Adrenal gland (tissue), 12 donors: Measurements from ENCODE around the gene NOX5. TPM values are rescaled to one million over a fixed set of nuclear protein-coding genes. Genes with fewer than 3 reads are reported as not detected.

Source experiments
- DNase-seq, 7 donors: peaks; one replicate each; pipeline ENCODE4 v3.0.0-alpha.2; 2019 to 2020
- H3K27ac ChIP-seq, 5 donors: fragments of 200-600 bp; sonication (generic) in 4 of 5; 1 replicate in 3 of 5; 2 replicates in 2 of 5; pipeline versions ENCODE4 v1.5.1 to v1.8.0; 2016 to 2020; ENCODE audit warnings: mild to moderate bottlenecking in 1 of 5
- H3K27me3 ChIP-seq: fragments of 200-600 bp; 2 replicates; pipeline ENCODE4 v1.8.0; 2021
- H3K36me3 ChIP-seq, 2 donors: fragments of 200-600 bp; replicated peaks in 1 of 2; 1 replicate in 1 of 2; 2 replicates in 1 of 2; pipeline versions ENCODE4 v1.5.1 to v1.8.0; 2018 to 2022
- H3K4me1 ChIP-seq, 2 donors: fragments of 200-600 bp; replicated peaks in 1 of 2; 1 replicate in 1 of 2; 2 replicates in 1 of 2; pipeline versions ENCODE4 v1.5.1 to v1.8.0; 2018 to 2021
- H3K4me3 ChIP-seq, 4 donors: fragments of 200-600 bp; sonication (generic) in 3 of 4; one replicate each; pipeline ENCODE4 v1.5.1; 2016 to 2018
- H3K9me3 ChIP-seq, 3 donors: fragments of 200-600 bp; sonication (generic) in 1 of 3; replicated peaks in 1 of 3; 1 replicate in 2 of 3; 2 replicates in 1 of 3; pipeline versions ENCODE4 v1.5.1 to v1.8.0; 2016 to 2021
- CTCF ChIP-seq, 6 experiments: fragments of 450-650 bp in 4 of 6; fragments of 200-600 bp in 2 of 6; sonication (generic) in 1 of 6; IDR thresholded peaks; 1 replicate in 5 of 6; 2 replicates in 1 of 6; pipeline versions ENCODE4 v1.5.1 to v1.8.0; 2016 to 2021; ENCODE audit warnings: antibody characterized with exemption in 6 of 6, mild to moderate bottlenecking in 2 of 6, moderate library complexity in 1 of 6
- POLR2A ChIP-seq, 2 donors: fragments of 450-650 bp; IDR thresholded peaks; one replicate each; pipeline ENCODE4 v1.6.1; 2017; ENCODE audit warnings: antibody characterized with exemption in 2 of 2, mild to moderate bottlenecking in 2 of 2, moderate library complexity in 1 of 2
- WGBS, 4 donors: extraction: QIAGEN DNeasy Blood & Tissue Kit in 2 of 4; methylation state at CpG; one replicate each; pipeline versions ENCODE4 v1.1.5 to v1.1.7; 2013 to 2017; 5-methylcytosine and 5-hydroxymethylcytosine counted together
- intact Hi-C, 2 donors: fragments of 100-400 bp; cut with DNase I; formaldehyde crosslinking; loops; one replicate each; pipeline versions ENCODE4 v1.14.1 to v1.15.0; 2022 to 2023
- polyA plus RNA-seq, 3 donors: library from polyadenylated mRNA; stranded (reverse); fragments of 200-250 nt in 2 of 3; fragments of 350-450 nt in 1 of 3; fragmentation: Illumina TruSeq in 1 of 3; extraction: RNeasy Lipid Tissue Mini Kit (QIAGEN cat#74804) in 1 of 3; gene quantifications; one replicate each; pipeline ENCODE4 v1.2.3, GENCODE V29; 2013 to 2014
- total RNA-seq, 9 donors: library from RNA; depleted of rRNA in 4 of 9; stranded (reverse); fragments of >200 nt in 4 of 9; fragments of 120-200 nt in 1 of 9; fragmentation: NEBNext Ultra II Directional in 1 of 9; extraction: Animal tissue kit (Norgen Biotek cat#: 25700) in 1 of 9; gene quantifications; one replicate each; pipeline versions ENCODE4 v1.1.0 to v1.2.4, GENCODE V29; 2013 to 2023
- donor health status: healthy with polysubstance abuse.
- donor health status: Bipolar disorder and iron deficiency.
- donor health status: DM: yes; HTN: yes; CAD: no.
- donor health status: DM: no; HTN: no; CAD: no.
- donor health status: DM: no; HTN: no; CAD: no.
- donor health status: DM: yes; HTN: yes; CAD: no.

NOX5 gene
- total and polyA plus RNA-seq, 12 donors = 0.06 to 1.4 (median 0.63) TPM

GRCh38 chr15:69060041-69060481 is 45.6 kb downstream of the NOX5 start:
- H3K4me1 ChIP-seq = peaks cover 0 to 8% of the 10 kb centered on the region in 2 donors
- H3K27ac ChIP-seq = peak overlapping the region in 1 of 5 donors; percentile 34
- H3K27me3 ChIP-seq = no peaks in the 10 kb centered on the region
- H3K36me3 ChIP-seq = no peaks in the 10 kb centered on the region
- no peaks in the 10 kb centered on the region for H3K9me3 ChIP-seq
- intact Hi-C loops = loop anchor here in 1 of 2 donors (5.0 to 10.0 kb wide), 2 partner anchors 102 to 165 kb away; partner anchors contain the start of gene GLCE
- no peak overlapping the region for H3K4me3 ChIP-seq
- DNase-seq = peak; percentile 39 to 77 (median 64)
- WGBS, 4 donors = 42 to 71% (median 53%) methylated on average over 3 to 6 of the region's 6 CpGs
- TF ChIP-seq POLR2A (IDR thresholded peaks at IDR 0.05) = no peak
- TF ChIP-seq CTCF (IDR thresholded peaks at IDR 0.05) = no peak

DNA sequence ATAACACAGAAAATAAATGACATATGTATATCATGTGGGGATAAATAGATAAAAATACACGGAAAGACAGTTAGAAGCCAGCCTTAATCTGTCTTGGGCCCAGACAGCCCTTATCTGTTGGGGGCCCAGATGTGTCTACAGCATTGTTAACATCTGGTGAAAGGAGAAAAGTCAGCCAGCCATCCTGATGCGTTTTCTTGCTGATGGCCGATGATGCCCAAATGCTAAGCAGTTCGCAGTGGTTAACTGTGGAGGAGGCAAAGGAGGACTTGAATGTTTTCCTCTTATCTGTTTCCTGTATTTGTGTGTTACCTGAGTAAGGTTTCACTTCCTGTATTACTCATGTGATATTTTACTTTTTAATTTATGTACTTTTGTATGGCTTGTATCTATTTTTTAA is 46.2 kb downstream of the NOX5 start:
- no peak for DNase-seq
- no peak overlapping the region for H3K27ac ChIP-seq

DNA sequence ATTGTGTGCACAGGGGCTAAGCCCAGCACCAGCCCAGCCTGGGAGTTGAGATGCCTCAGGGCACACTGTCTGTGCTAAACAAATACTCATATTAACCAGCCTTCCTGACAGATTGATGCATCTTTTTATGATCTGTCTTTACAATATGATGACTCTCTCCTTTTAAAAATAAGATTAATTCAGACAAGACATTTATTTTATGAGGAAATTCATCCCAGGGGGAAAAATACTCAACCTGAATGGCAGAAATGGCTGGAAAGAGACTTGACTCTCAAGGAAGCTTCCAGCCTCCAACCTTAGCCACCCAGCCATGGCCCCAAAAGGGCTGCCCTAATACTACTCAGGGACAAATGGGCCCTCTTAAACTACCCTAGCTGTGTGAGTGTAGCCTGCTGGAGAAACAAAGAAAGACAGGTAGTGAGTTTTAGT is 46.9 kb downstream of the NOX5 start:
- intact Hi-C loops = loop anchor here in 1 of 2 donors (5.0 to 10.0 kb wide), 2 partner anchors 101 to 163 kb away; partner anchors contain the start of gene GLCE
- no peak overlapping the region for H3K4me3 ChIP-seq
- no peaks in the 10 kb centered on the region for H3K9me3 ChIP-seq
- H3K27me3 ChIP-seq = no peaks in the 10 kb centered on the region
- TF ChIP-seq CTCF (IDR thresholded peaks at IDR 0.05) (no peak), POLR2A (IDR thresholded peaks at IDR 0.05) (no peak)
- no peak overlapping the region for H3K27ac ChIP-seq
- H3K4me1 ChIP-seq = peaks cover 0 to 8% of the 10 kb centered on the region in 2 donors
- H3K36me3 ChIP-seq = no peaks in the 10 kb centered on the region
- DNase-seq = no peak

More for the DNA sequence above, 46.2 kb downstream of the NOX5 start:
- H3K27me3 ChIP-seq = no peaks in the 10 kb centered on the region
- H3K4me1 ChIP-seq = peaks cover 0 to 8% of the 10 kb centered on the region in 2 donors
- no peak for TF ChIP-seq CTCF (IDR thresholded peaks at IDR 0.05)
- no peak for TF ChIP-seq POLR2A (IDR thresholded peaks at IDR 0.05)
- no peak overlapping the region for H3K4me3 ChIP-seq
- H3K9me3 ChIP-seq = no peaks in the 10 kb centered on the region
- intact Hi-C loops = loop anchor here in 1 of 2 donors (5.0 to 10.0 kb wide), 2 partner anchors 102 to 164 kb away; partner anchors contain the start of gene GLCE
- H3K36me3 ChIP-seq = no peaks in the 10 kb centered on the region
- 73 to 77% (median 74%) methylated on average over 4 of the region's 4 CpGs for WGBS, 4 donors

- H3K27ac ChIP-seq = no peak overlapping the region
- no peak for TF ChIP-seq CTCF (IDR thresholded peaks at IDR 0.05)
- no peak for TF ChIP-seq POLR2A (IDR thresholded peaks at IDR 0.05)
- no peak for DNase-seq
- intact Hi-C loops = loop anchor here in 1 of 2 donors (5.0 to 10.0 kb wide), 2 partner anchors 98 to 160 kb away; partner anchors contain the start of gene GLCE
- WGBS, 4 donors = 80 to 89% (median 84%) methylated on average over 3 of the region's 3 CpGs
- H3K4me1 ChIP-seq = no peaks in the 10 kb centered on the region
- no peaks in the 10 kb centered on the region for H3K36me3 ChIP-seq
- H3K4me3 ChIP-seq = no peak overlapping the region
- no peaks in the 10 kb centered on the region for H3K27me3 ChIP-seq
- H3K9me3 ChIP-seq = no peaks in the 10 kb centered on the region
Measured at GRCh38 chr15:69064649-69065048, 50.2 kb downstream of the NOX5 start.
